GM12865 (cell line): Measurements from ENCODE around the gene MAP4K3.
"Not testable (repeated sequence)": the region's sequence is repeated elsewhere in the genome, so short reads cannot be mapped to it uniquely, and the experiment has no call there.

Source experiments
- DNase-seq: peaks from one replicate; pipeline ENCODE4 v3.0.0; 2010; ENCODE audit warnings: low read depth
- H3K4me3 ChIP-seq: 2 replicates; pipeline ENCODE4 v1.5.1; 2011; ENCODE audit warnings: mild to moderate bottlenecking, low read depth, low read length, control low read depth
- CTCF ChIP-seq: IDR thresholded peaks from 2 replicates; pipeline ENCODE4 v1.5.1; 2011; ENCODE audit warnings: low read length, control low read depth, low read depth, inconsistent platforms; ENCODE audit not compliant: insufficient read depth; ENCODE audit errors: missing control alignments

The MAP4K3 gene

GRCh38 chr2:39252888-39253518 is 184.1 kb downstream of the MAP4K3 start:
- TF ChIP-seq CTCF: no peak
- no peak for DNase-seq
- no peak overlapping the region for H3K4me3 ChIP-seq

GRCh38 chr2:39247512-39248043 is 189.5 kb downstream of the MAP4K3 start:
- H3K4me3 ChIP-seq: no peak overlapping the region
- no peak for TF ChIP-seq CTCF
- DNase-seq: no peak

DNA sequence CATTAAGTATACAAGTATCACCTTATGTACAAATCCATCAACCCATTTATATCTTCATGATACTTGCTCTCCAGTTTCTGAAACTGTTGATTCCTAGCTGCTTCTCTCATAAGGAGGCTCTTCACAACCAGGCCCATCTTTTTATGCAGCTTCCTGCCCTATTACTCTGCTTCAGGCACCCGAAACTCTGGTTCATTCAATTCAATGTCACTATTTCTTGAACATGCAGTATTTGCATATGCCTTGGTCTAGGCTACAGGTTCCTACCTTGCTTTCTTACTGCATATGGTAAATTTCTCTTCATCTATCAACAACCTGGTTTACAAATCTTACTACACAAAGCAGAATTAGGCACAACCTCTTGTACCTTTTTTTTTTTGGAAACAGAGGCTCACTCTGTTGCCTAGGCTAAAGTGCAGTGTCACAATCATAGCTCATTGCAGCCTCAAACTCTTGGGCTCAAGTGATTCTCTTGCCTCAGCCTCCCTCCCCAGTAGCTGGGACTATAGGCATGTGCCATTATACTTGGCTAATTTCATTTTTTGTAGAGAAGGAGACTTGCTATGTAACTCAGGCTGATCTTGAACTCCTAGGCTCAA is 190.6 kb downstream of the MAP4K3 start:
- TF ChIP-seq CTCF: no peak
- no peak for DNase-seq
- H3K4me3 ChIP-seq: no peak overlapping the region

DNA sequence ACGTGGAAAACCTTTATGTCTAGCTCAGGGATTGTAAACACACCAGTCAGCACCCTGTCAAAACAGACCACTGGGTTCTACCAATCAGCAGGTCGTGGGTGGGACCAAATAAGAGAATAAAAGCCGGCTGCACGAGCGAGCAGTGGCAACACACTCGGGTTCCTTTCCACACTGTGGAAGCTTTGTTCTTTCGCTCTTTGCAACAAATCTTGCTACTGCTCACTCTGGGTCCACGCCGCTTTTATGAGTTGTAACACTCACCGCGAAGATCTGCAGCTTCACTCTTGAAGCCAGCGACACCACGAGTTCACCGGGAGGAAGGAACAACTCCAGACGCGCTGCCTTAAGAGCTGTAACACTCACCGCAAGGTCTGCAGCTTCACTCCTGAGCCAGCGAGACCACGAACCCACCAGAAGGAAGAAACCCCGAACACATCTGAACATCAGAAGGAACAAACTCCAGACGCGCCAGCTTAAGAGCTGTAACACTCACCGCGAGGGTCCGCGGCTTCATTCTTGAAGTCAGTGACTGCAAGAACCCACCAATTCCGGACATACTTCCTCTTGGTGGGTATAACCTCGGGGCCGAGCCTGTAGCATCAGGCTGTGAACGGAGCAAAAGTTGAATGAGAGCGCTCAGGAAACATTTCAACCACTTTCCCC is 192.0 kb downstream of the MAP4K3 start:
- not testable (repeated sequence) for H3K4me3 ChIP-seq
- peak; percentile 29 for DNase-seq

- not testable (repeated sequence) for DNase-seq
- peak overlapping the region; percentile 58; the same call in 1 of the 2 replicates for H3K4me3 ChIP-seq
Measured at GRCh38 chr2:39244241-39244862, 192.7 kb downstream of the MAP4K3 start.

DNA sequence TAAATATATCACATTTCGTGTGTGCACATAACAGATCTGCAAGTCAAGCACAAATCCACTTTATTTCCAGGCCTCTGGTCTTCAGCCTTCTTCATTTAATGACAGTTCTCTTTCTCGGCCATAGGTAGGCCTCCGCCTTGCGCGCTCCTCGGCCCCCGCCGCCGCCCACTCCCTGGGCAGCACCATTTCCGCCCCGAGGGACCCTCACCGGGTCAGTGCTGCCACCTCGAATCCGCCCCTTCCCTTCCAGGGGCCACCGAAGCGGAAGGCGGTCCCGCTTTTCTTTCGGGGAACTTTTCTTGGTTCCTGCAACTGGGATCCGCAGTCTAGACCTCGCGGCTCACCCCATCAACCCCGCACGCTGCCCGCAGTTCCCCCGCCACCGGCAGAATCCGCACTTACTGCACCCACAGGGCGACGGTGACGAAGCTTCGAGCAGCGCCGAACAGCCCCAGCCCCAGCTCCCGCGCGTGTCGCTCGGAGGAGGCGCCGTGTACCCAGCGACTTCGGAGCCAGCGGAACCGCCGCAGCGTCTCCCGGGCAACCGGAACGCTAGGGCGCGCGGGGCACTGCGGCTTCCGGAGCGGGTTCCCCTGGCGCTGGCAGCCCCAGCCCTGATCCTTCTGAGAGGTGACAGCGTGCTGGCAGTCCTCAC is 193.5 kb downstream of the MAP4K3 start, which contains the start of gene CDKL4:
TSS of gene CDKL4 (minus strand) at position 502 of the 655 bp plus-strand sequence.
- TF ChIP-seq CTCF: no peak
- peak; percentile 54 for DNase-seq
- H3K4me3 ChIP-seq: peak within 1 kb of the TSS; percentile 58

DNA sequence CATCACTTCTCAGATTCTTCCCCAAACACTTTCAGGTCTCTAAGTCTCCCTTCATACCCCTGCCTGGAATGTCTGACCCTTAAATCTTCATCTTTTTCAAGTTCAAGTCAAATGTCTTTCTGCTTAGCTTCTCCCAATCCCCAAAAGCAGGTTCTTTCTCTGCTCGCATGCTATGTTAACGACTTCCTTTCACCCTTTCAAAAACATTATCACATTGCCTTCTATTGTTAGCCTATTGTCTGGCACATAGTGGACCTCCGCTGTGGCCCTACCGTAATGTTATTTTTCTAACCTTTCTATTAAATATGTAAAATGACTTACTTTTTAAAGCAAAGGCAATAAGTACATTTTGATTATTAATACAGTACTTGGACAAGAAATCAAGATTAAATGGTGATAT is 195.5 kb downstream of the MAP4K3 start:
- no peak overlapping the region for H3K4me3 ChIP-seq
- TF ChIP-seq CTCF: no peak
- no peak for DNase-seq
